ENCODE measurements around the gene APP. TPM values are rescaled to one million over a fixed set of nuclear protein-coding genes. Genes with fewer than 3 reads are reported as not detected.

APP gene
- total and polyA plus RNA-seq, 10 of the 15 experiments (the other 5 are each of a cell fraction or from before 2014, with no cell fraction given), result 8.8 to 94.9 (median 51.0) TPM

GRCh38 chr21:25859235-25859929 is 311.2 kb downstream of the APP start:
- in situ Hi-C loops (cut with MboI) (no loop called here), intact Hi-C loops (cut with micrococcal nuclease; ENCODE audit: unreplicated experiment) (no loop called here)
- no peaks in the 10 kb centered on the region for H3K36me3 ChIP-seq (ENCODE audit: control insufficient read depth in 2 of 2, insufficient read depth in 2 of 2, low read length in 1 of 2)
- ATAC-seq, result no peak
- H3K4me1 ChIP-seq (ENCODE audit: control insufficient read depth, insufficient read depth, low read length), result no peaks in the 10 kb centered on the region
- H3K4me3 ChIP-seq, result no peak overlapping the region
- H3K9ac ChIP-seq (ENCODE audit: control insufficient read depth, insufficient read depth, low read length), result no peak overlapping the region
- H3K79me2 ChIP-seq (ENCODE audit: control insufficient read depth, insufficient read depth, low read length), result no peaks in the 10 kb centered on the region
- no peaks in the 10 kb centered on the region for H3K9me3 ChIP-seq (replicated peaks; ENCODE audit: control insufficient read depth, insufficient read depth, low read length)
- H4K20me1 ChIP-seq (ENCODE audit: control insufficient read depth, insufficient read depth), result no peaks in the 10 kb centered on the region
- H3K4me2 ChIP-seq (ENCODE audit: control insufficient read depth, insufficient read depth), result no peak overlapping the region
- ChIA-PET POLR2A (no interaction called here), CTCF (interaction anchor here (1.0 kb wide), 1 partner anchor 93 kb away, joined by 3 read pairs; no protein-coding TSS in a partner anchor), RAD21 (ENCODE audit: unreplicated experiment) (no interaction called here), SMC1A (ENCODE audit: uncharacterized antibody, unreplicated experiment) (no interaction called here)
- no peak for FAIRE-seq
- H3K27ac ChIP-seq (ENCODE audit: control insufficient read depth, insufficient read depth), result no peak overlapping the region
- 5% methylated on average over 5 of the region's 5 CpGs for WGBS (ENCODE audit: insufficient coverage, insufficient replicate concordance, low lambda C conversion rate, missing lambda C conversion rate)
- no peak overlapping the region for H2AFZ ChIP-seq (ENCODE audit: control insufficient read depth, low read depth, low read length)
- BruUV-seq (replicated peaks), result no TSS peak
- no peaks in the 10 kb centered on the region for H3K27me3 ChIP-seq (replicated peaks in 1 of 2; ENCODE audit: control insufficient read depth in 2 of 2, insufficient read depth in 2 of 2, low read length in 1 of 2)
- DNase-seq (ENCODE audit: low read depth, low spot score), result no peak
- TF ChIP-seq BMI1 (IDR thresholded peaks at IDR 0.05; ENCODE audit: borderline replicate concordance) (no peak), POLR2AphosphoS5 (IDR thresholded peaks at IDR 0.05; ENCODE audit: low read length) (no peak), SUPT20H (IDR thresholded peaks at IDR 0.05; ENCODE audit: borderline replicate concordance, control insufficient read depth, low read depth, low read length) (no peak), POU2F2 (IDR thresholded peaks at IDR 0.05; ENCODE audit: borderline replicate concordance, low read depth, low read length) (no peak), ZZZ3 (IDR thresholded peaks at IDR 0.05; ENCODE audit: control insufficient read depth, insufficient read length, low read depth) (no peak), CHD2 (IDR thresholded peaks at IDR 0.05; ENCODE audit: borderline replicate concordance, low read depth, low read length) (no peak), SMARCA5 (IDR thresholded peaks at IDR 0.05) (no peak), MEF2A (IDR thresholded peaks at IDR 0.05; ENCODE audit: insufficient read depth, low read depth, low read length) (no peak), MTA2 (IDR thresholded peaks at IDR 0.05; ENCODE audit: low read depth) (no peak), RAD21 (IDR thresholded peaks at IDR 0.05; ENCODE audit: insufficient read depth, low read depth, low read length) (no peak), RAD51 (IDR thresholded peaks at IDR 0.05) (no peak)
- TF ChIP-seq, protein P1, sequence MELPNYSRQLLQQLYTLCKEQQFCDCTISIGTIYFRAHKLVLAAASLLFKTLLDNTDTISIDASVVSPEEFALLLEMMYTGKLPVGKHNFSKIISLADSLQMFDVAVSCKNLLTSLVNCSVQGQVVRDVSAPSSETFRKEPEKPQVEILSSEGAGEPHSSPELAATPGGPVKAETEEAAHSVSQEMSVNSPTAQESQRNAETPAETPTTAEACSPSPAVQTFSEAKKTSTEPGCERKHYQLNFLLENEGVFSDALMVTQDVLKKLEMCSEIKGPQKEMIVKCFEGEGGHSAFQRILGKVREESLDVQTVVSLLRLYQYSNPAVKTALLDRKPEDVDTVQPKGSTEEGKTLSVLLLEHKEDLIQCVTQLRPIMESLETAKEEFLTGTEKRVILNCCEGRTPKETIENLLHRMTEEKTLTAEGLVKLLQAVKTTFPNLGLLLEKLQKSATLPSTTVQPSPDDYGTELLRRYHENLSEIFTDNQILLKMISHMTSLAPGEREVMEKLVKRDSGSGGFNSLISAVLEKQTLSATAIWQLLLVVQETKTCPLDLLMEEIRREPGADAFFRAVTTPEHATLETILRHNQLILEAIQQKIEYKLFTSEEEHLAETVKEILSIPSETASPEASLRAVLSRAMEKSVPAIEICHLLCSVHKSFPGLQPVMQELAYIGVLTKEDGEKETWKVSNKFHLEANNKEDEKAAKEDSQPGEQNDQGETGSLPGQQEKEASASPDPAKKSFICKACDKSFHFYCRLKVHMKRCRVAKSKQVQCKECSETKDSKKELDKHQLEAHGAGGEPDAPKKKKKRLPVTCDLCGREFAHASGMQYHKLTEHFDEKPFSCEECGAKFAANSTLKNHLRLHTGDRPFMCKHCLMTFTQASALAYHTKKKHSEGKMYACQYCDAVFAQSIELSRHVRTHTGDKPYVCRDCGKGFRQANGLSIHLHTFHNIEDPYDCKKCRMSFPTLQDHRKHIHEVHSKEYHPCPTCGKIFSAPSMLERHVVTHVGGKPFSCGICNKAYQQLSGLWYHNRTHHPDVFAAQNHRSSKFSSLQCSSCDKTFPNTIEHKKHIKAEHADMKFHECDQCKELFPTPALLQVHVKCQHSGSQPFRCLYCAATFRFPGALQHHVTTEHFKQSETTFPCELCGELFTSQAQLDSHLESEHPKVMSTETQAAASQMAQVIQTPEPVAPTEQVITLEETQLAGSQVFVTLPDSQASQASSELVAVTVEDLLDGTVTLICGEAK (IDR thresholded peaks at IDR 0.05; ENCODE audit: borderline replicate concordance), result no peak
- TF ChIP-seq, protein P2, sequence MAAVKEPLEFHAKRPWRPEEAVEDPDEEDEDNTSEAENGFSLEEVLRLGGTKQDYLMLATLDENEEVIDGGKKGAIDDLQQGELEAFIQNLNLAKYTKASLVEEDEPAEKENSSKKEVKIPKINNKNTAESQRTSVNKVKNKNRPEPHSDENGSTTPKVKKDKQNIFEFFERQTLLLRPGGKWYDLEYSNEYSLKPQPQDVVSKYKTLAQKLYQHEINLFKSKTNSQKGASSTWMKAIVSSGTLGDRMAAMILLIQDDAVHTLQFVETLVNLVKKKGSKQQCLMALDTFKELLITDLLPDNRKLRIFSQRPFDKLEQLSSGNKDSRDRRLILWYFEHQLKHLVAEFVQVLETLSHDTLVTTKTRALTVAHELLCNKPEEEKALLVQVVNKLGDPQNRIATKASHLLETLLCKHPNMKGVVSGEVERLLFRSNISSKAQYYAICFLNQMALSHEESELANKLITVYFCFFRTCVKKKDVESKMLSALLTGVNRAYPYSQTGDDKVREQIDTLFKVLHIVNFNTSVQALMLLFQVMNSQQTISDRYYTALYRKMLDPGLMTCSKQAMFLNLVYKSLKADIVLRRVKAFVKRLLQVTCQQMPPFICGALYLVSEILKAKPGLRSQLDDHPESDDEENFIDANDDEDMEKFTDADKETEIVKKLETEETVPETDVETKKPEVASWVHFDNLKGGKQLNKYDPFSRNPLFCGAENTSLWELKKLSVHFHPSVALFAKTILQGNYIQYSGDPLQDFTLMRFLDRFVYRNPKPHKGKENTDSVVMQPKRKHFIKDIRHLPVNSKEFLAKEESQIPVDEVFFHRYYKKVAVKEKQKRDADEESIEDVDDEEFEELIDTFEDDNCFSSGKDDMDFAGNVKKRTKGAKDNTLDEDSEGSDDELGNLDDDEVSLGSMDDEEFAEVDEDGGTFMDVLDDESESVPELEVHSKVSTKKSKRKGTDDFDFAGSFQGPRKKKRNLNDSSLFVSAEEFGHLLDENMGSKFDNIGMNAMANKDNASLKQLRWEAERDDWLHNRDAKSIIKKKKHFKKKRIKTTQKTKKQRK (IDR thresholded peaks at IDR 0.05; ENCODE audit: low read depth, low read length), result no peak
- TF ChIP-seq, protein P3, sequence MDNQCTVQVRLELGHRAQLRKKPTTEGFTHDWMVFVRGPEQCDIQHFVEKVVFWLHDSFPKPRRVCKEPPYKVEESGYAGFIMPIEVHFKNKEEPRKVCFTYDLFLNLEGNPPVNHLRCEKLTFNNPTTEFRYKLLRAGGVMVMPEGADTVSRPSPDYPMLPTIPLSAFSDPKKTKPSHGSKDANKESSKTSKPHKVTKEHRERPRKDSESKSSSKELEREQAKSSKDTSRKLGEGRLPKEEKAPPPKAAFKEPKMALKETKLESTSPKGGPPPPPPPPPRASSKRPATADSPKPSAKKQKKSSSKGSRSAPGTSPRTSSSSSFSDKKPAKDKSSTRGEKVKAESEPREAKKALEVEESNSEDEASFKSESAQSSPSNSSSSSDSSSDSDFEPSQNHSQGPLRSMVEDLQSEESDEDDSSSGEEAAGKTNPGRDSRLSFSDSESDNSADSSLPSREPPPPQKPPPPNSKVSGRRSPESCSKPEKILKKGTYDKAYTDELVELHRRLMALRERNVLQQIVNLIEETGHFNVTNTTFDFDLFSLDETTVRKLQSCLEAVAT (IDR thresholded peaks at IDR 0.05), result no peak

Data from GM12878 (cell line).